ENCODE results near the gene TMEM260. TPM values are rescaled to one million over a fixed set of nuclear protein-coding genes. Genes with fewer than 3 reads are reported as not detected.

Gene TMEM260
- total RNA-seq, 4 donors from 2014 or later, result 2.6 to 10.5 (median 5.3) TPM

- no peaks in the 10 kb centered on the region for H3K27me3 ChIP-seq
- no peak overlapping the region for H3K4me3 ChIP-seq
- H3K36me3 ChIP-seq, result no peaks in the 10 kb centered on the region
- TF ChIP-seq POLR2A (IDR thresholded peaks at IDR 0.05), result no peak
- TF ChIP-seq, protein P1, sequence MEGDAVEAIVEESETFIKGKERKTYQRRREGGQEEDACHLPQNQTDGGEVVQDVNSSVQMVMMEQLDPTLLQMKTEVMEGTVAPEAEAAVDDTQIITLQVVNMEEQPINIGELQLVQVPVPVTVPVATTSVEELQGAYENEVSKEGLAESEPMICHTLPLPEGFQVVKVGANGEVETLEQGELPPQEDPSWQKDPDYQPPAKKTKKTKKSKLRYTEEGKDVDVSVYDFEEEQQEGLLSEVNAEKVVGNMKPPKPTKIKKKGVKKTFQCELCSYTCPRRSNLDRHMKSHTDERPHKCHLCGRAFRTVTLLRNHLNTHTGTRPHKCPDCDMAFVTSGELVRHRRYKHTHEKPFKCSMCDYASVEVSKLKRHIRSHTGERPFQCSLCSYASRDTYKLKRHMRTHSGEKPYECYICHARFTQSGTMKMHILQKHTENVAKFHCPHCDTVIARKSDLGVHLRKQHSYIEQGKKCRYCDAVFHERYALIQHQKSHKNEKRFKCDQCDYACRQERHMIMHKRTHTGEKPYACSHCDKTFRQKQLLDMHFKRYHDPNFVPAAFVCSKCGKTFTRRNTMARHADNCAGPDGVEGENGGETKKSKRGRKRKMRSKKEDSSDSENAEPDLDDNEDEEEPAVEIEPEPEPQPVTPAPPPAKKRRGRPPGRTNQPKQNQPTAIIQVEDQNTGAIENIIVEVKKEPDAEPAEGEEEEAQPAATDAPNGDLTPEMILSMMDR (IDR thresholded peaks at IDR 0.05 in 4 of 5, conservative IDR thresholded peaks at IDR 0.05 in 1 of 5), result no peak
- no peaks in the 10 kb centered on the region for H3K4me1 ChIP-seq
- H3K27ac ChIP-seq, result no peak overlapping the region
- no peak for ATAC-seq
- intact Hi-C loops (cut with DNase I; ENCODE audit: low total_unique reads), result no loop called here
- in situ Hi-C loops (cut with MboI; ENCODE audit: low sequenced_read_pairs in 4 of 4), result no loop called here
- DNase-seq, result no peak
- H3K9me3 ChIP-seq, result no peaks in the 10 kb centered on the region
These were observed 9.3 kb upstream of the TMEM260 start for GRCh38 chr14:56570295-56570694.

- Histone ChIP-seq H3K4me3 (peak overlapping the region; percentile 71 to 88 (median 80)), H3K9me3 (no peaks in the 10 kb centered on the region), H3K27me3 (no peaks in the 10 kb centered on the region), H3K27ac (peak overlapping the region; percentile 79 to 90 (median 84)), H3K4me1 (peaks cover 29 to 32% of the 10 kb centered on the region in 2 donors), H3K36me3 (no peaks in the 10 kb centered on the region)
- intact Hi-C loops (cut with DNase I; ENCODE audit: low total_unique reads), result no loop called here
- DNase-seq, result no peak
- no peak for TF ChIP-seq POLR2A (IDR thresholded peaks at IDR 0.05)
- TF ChIP-seq, protein P1 (IDR thresholded peaks at IDR 0.05 in 4 of 5, conservative IDR thresholded peaks at IDR 0.05 in 1 of 5), result no peak
- in situ Hi-C loops (cut with MboI; ENCODE audit: low sequenced_read_pairs in 4 of 4), result no loop called here
- ATAC-seq, result no peak
These were observed 668 bp downstream of the TMEM260 start for GRCh38 chr14:56580221-56580711.

- ATAC-seq (no peak), DNase-seq (no peak)
- Histone ChIP-seq H3K9me3 (no peaks in the 10 kb centered on the region), H3K27ac (peak overlapping the region in 1 of 4 donors; percentile 2), H3K4me3 (peak overlapping the region; percentile 71 to 88 (median 80)), H3K36me3 (peaks cover 0 to 8% of the 10 kb centered on the region in 2 donors), H3K27me3 (no peaks in the 10 kb centered on the region), H3K4me1 (peaks cover 29 to 32% of the 10 kb centered on the region in 2 donors)
- in situ Hi-C loops (cut with MboI; ENCODE audit: low sequenced_read_pairs in 4 of 4), result no loop called here
- intact Hi-C loops (cut with DNase I; ENCODE audit: low total_unique reads), result no loop called here
- TF ChIP-seq, protein P1 (IDR thresholded peaks at IDR 0.05 in 4 of 5, conservative IDR thresholded peaks at IDR 0.05 in 1 of 5), result no peak
- no peak for TF ChIP-seq POLR2A (IDR thresholded peaks at IDR 0.05)
These were observed 1.6 kb downstream of the TMEM260 start for GRCh38 chr14:56581041-56581727.

GRCh38 chr14:56585461-56586084 is 6.0 kb downstream of the TMEM260 start:
- no peak for ATAC-seq
- intact Hi-C loops (cut with DNase I; ENCODE audit: low total_unique reads), result no loop called here
- DNase-seq, result no peak
- H3K4me3 ChIP-seq, result no peak overlapping the region
- no peaks in the 10 kb centered on the region for H3K27me3 ChIP-seq
- no peak overlapping the region for H3K27ac ChIP-seq
- peaks cover 0 to 29% of the 10 kb centered on the region in 2 donors for H3K36me3 ChIP-seq
- in situ Hi-C loops (cut with MboI; ENCODE audit: low sequenced_read_pairs in 4 of 4), result no loop called here
- TF ChIP-seq, protein P1 (IDR thresholded peaks at IDR 0.05 in 4 of 5, conservative IDR thresholded peaks at IDR 0.05 in 1 of 5), result no peak
- TF ChIP-seq POLR2A (IDR thresholded peaks at IDR 0.05), result no peak
- H3K9me3 ChIP-seq, result no peaks in the 10 kb centered on the region
- peaks cover 27 to 30% of the 10 kb centered on the region in 2 donors for H3K4me1 ChIP-seq
